K562 (cell line): ENCODE results near the gene RDH5. TPM values are rescaled to one million over a fixed set of nuclear protein-coding genes. Genes with fewer than 3 reads are reported as not detected.

Experiments used
- CXXC5 ChIP-seq: fragments of 250-450 bp; sonication (Bioruptor Pico); IDR thresholded peaks from 2 replicates; pipeline ENCODE4 v1.8.0; 2022; ENCODE audit warnings: inconsistent platforms, mild to moderate bottlenecking, moderate library complexity
- FOXA3 ChIP-seq, 2 experiments: fragments of 450-650 bp in 1 of 2; sonication (generic) in 1 of 2; formaldehyde crosslinking; IDR thresholded peaks in 1 of 2; conservative IDR thresholded peaks in 1 of 2; 2 replicates each; pipeline versions ENCODE4 v1.4.0 to v1.8.0; 2020 to 2022; ENCODE audit warnings: mild to moderate bottlenecking in 2 of 2, missing genetic modification reagents in 1 of 2
- MGA ChIP-seq: fragments of 450-650 bp; IDR thresholded peaks from 2 replicates; pipeline ENCODE4 v1.6.1; 2016; ENCODE audit warnings: mild to moderate bottlenecking, moderate library complexity
- NCOR1 ChIP-seq: fragments of 450-650 bp; IDR thresholded peaks from 2 replicates; pipeline ENCODE4 v1.6.1; 2016; ENCODE audit warnings: mild to moderate bottlenecking, moderate library complexity
- NFRKB ChIP-seq: fragments of 450-650 bp; IDR thresholded peaks from 2 replicates; pipeline ENCODE4 v1.6.1; 2016; ENCODE audit warnings: low read depth
- SMARCC2 ChIP-seq: fragments of 450-650 bp; IDR thresholded peaks from 2 replicates; pipeline ENCODE4 v1.6.1; 2017; ENCODE audit warnings: antibody characterized with exemption, moderate library complexity, mild to moderate bottlenecking, low read depth
- THAP12 ChIP-seq: fragments of 250-450 bp; sonication (Bioruptor Pico); IDR thresholded peaks from 2 replicates; pipeline ENCODE4 v1.9.0; 2021; ENCODE audit warnings: mild to moderate bottlenecking, inconsistent platforms
- ZNF3 ChIP-seq: fragments of 250-450 bp; sonication (Bioruptor Pico); IDR thresholded peaks from 2 replicates; pipeline ENCODE4 v1.5.0; 2021; ENCODE audit warnings: mild to moderate bottlenecking, moderate library complexity
- polyA plus RNA-seq, 8 experiments: library from polyadenylated mRNA; depleted of rRNA in 4 of 8; stranded (reverse) in 5 of 8; unstranded in 3 of 8; fragments of >200 nt; fragmentation: Nextera tagmentation in 2 of 8; fragmentation: Illumina TruSeq in 1 of 8; extraction: Ambion mirVana in 2 of 8; extraction: Trizol in 1 of 8; gene quantifications; 2 replicates each; pipeline versions ENCODE4 v1.2.1 to v1.2.3, GENCODE V29; 2011 to 2014; ENCODE audit warnings: inconsistent platforms in 1 of 8, missing spikeins in 1 of 8
- total RNA-seq, 7 experiments: library from RNA; depleted of rRNA in 6 of 7; stranded (reverse); fragments of >200 nt in 6 of 7; fragmentation: Illumina TruSeq in 2 of 7; extraction: Trizol in 2 of 7; gene quantifications; 2 replicates each; pipeline versions ENCODE4 v1.2.1 to v1.2.3, GENCODE V29; 2011 to 2021; ENCODE audit warnings: low replicate concordance in 1 of 7
- TF ChIP-seq, protein P1 (sequence below): fragments of 200-800 bp; sonication (Bioruptor generic); IDR thresholded peaks from 2 replicates; pipeline ENCODE4 v1.6.1; 2017; ENCODE audit warnings: missing genetic modification characterization, missing compliant biosample characterization

RDH5 gene
- total and polyA plus RNA-seq, 9 of the 15 experiments (the other 6 are each of a cell fraction or from before 2014, with no cell fraction given): 0.28 to 2.0 (median 1.1) TPM; not detected in 1

GRCh38 chr12:55715833-55716581 is 4.2 kb upstream of the RDH5 start, which contains the start of gene BLOC1S1 (continued):
- TF ChIP-seq MGA (peak; percentile 90), FOXA3 (CRISPR knock-in tag; conservative IDR thresholded peaks at IDR 0.05 in 1 of 2, IDR thresholded peaks at IDR 0.05 in 1 of 2) (no peak), THAP12 (CRISPR knock-in tag) (no peak), NCOR1 (no peak), CXXC5 (peak; percentile 88), SMARCC2 (no peak), NFRKB (peak; percentile 75), ZNF3 (CRISPR knock-in tag) (no peak)
- TF ChIP-seq, protein P1, sequence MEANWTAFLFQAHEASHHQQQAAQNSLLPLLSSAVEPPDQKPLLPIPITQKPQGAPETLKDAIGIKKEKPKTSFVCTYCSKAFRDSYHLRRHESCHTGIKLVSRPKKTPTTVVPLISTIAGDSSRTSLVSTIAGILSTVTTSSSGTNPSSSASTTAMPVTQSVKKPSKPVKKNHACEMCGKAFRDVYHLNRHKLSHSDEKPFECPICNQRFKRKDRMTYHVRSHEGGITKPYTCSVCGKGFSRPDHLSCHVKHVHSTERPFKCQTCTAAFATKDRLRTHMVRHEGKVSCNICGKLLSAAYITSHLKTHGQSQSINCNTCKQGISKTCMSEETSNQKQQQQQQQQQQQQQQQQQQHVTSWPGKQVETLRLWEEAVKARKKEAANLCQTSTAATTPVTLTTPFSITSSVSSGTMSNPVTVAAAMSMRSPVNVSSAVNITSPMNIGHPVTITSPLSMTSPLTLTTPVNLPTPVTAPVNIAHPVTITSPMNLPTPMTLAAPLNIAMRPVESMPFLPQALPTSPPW (CRISPR knock-in tag): peak; percentile 80
